ENCODE data around the gene ABCA4.

DNA sequence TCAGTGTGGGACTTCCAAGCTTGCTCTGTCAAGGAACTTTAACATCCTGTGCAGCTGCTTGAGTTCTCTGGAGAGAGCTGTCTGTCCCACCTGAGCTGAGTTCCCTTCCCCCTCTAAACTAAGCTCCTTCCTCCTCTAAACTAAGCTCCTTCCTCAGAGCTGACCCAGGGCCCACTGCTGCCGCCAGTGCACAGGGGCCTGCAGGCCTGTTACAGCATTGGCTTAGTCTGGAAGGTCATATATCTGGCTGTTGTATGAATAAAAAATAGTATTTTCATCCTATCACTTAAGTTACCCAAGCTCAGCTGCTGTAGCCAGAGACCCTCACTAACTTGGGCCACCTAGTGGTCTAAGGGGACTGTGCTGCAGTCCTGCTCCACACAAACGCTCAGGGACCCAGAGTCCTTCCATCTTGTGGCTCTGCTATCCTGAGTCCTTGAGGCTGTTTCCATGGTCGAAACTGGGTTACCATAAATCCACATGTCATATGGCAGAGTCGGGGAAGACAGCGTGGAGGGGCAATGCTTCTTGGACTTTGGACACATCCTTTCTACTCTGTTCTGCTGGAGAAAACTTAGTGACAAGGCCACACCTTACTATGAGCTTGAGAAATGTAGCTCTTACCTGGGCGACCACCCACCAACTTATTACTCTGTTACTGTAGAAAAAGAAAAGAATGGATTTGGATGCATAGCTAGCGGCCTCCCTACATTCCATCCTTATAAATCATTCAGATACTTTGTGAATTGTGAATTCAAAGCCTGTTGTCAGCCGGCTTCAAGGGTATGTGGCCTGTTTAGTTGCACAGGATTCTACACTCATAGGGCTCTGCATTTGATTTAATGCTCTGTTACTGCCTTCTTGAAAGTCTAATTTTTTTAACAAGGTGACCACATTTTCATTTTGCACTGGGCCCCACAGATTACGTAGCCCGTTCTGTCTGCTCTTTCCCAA lies 140.4 kb downstream of the ABCA4 start:
- no peak for TF ChIP-seq POLR2A (IDR thresholded peaks at IDR 0.05)
- TF ChIP-seq, protein P1, sequence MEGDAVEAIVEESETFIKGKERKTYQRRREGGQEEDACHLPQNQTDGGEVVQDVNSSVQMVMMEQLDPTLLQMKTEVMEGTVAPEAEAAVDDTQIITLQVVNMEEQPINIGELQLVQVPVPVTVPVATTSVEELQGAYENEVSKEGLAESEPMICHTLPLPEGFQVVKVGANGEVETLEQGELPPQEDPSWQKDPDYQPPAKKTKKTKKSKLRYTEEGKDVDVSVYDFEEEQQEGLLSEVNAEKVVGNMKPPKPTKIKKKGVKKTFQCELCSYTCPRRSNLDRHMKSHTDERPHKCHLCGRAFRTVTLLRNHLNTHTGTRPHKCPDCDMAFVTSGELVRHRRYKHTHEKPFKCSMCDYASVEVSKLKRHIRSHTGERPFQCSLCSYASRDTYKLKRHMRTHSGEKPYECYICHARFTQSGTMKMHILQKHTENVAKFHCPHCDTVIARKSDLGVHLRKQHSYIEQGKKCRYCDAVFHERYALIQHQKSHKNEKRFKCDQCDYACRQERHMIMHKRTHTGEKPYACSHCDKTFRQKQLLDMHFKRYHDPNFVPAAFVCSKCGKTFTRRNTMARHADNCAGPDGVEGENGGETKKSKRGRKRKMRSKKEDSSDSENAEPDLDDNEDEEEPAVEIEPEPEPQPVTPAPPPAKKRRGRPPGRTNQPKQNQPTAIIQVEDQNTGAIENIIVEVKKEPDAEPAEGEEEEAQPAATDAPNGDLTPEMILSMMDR (IDR thresholded peaks at IDR 0.05), result peak in 1 of 7 experiments; percentile 7
